ENCODE results near the gene POU2AF1. TPM values are rescaled to one million over a fixed set of nuclear protein-coding genes. Genes with fewer than 3 reads are reported as not detected.
"Not testable (repeated sequence)": the region's sequence is repeated elsewhere in the genome, so short reads cannot be mapped to it uniquely, and the experiment has no call there.

POU2AF1 gene
- total RNA-seq, 2 experiments from 2014 or later, result 3.6 to 4.5 TPM

GRCh38 chr11:111402411-111402810 lies 23.3 kb upstream of the POU2AF1 start:
- DNase-seq (no peak), ATAC-seq (no peak)
- H3K27ac Mint-ChIP-seq, result no peak overlapping the region
- no peak overlapping the region for H3K4me3 Mint-ChIP-seq
- TF ChIP-seq, protein P1, sequence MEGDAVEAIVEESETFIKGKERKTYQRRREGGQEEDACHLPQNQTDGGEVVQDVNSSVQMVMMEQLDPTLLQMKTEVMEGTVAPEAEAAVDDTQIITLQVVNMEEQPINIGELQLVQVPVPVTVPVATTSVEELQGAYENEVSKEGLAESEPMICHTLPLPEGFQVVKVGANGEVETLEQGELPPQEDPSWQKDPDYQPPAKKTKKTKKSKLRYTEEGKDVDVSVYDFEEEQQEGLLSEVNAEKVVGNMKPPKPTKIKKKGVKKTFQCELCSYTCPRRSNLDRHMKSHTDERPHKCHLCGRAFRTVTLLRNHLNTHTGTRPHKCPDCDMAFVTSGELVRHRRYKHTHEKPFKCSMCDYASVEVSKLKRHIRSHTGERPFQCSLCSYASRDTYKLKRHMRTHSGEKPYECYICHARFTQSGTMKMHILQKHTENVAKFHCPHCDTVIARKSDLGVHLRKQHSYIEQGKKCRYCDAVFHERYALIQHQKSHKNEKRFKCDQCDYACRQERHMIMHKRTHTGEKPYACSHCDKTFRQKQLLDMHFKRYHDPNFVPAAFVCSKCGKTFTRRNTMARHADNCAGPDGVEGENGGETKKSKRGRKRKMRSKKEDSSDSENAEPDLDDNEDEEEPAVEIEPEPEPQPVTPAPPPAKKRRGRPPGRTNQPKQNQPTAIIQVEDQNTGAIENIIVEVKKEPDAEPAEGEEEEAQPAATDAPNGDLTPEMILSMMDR (IDR thresholded peaks at IDR 0.05), result no peak
- peaks cover 16% of the 10 kb centered on the region for H3K4me1 Mint-ChIP-seq (ENCODE audit: low read depth)
- ChIA-PET POLR2A (no interaction called here), CTCF (interaction anchor here (2.6 kb wide), 1 partner anchor 21 kb away, joined by 7 read pairs; no protein-coding TSS in a partner anchor)
- intact Hi-C loops (cut with micrococcal nuclease), result no loop called here
- H3K36me3 Mint-ChIP-seq (ENCODE audit: low read depth), result no peaks in the 10 kb centered on the region
- H3K9me3 Mint-ChIP-seq, result peaks cover 5% of the 10 kb centered on the region
- H3K27me3 Mint-ChIP-seq, result no peaks in the 10 kb centered on the region

- intact Hi-C loops (cut with micrococcal nuclease); ATAC-seq; H3K36me3 Mint-ChIP-seq (ENCODE audit: low read depth); H3K27me3 Mint-ChIP-seq; H3K27ac Mint-ChIP-seq; POLR2A ChIA-PET; H3K4me3 Mint-ChIP-seq; H3K9me3 Mint-ChIP-seq; DNase-seq: not testable (repeated sequence)
- CTCF ChIA-PET, result interaction anchor here (2.6 kb wide), 1 partner anchor 21 kb away, joined by 7 read pairs; no protein-coding TSS in a partner anchor
- H3K4me1 Mint-ChIP-seq (ENCODE audit: low read depth), result peaks cover 16% of the 10 kb centered on the region
Observed at GRCh38 chr11:111401957-111402356, 22.9 kb upstream of the POU2AF1 start.

- no peaks in the 10 kb centered on the region for H3K36me3 Mint-ChIP-seq (ENCODE audit: low read depth)
- TF ChIP-seq, protein P1 (IDR thresholded peaks at IDR 0.05), result no peak
- no peak overlapping the region for H3K27ac Mint-ChIP-seq
- ChIA-PET POLR2A (no interaction called here), CTCF (no interaction called here)
- H3K9me3 Mint-ChIP-seq, result peaks cover 5% of the 10 kb centered on the region
- H3K4me3 Mint-ChIP-seq, result no peak overlapping the region
- peak; percentile 55 for ATAC-seq
- no peak for DNase-seq
- peaks cover 16% of the 10 kb centered on the region for H3K4me1 Mint-ChIP-seq (ENCODE audit: low read depth)
- intact Hi-C loops (cut with micrococcal nuclease), result no loop called here
- no peaks in the 10 kb centered on the region for H3K27me3 Mint-ChIP-seq
Observed at GRCh38 chr11:111400595-111400994, 21.5 kb upstream of the POU2AF1 start.

- intact Hi-C loops (cut with micrococcal nuclease), result no loop called here
- ChIA-PET POLR2A (interaction anchor here (1.0 kb wide), 1 partner anchor 9 kb away, joined by 3 read pairs; no protein-coding TSS in a partner anchor), CTCF (interaction anchor here (1.3 to 1.5 kb wide), 2 partner anchors 18 to 30 kb away, joined by 4 to 5 read pairs; no protein-coding TSS in a partner anchor)
- DNase-seq, result no peak
- TF ChIP-seq, protein P1 (IDR thresholded peaks at IDR 0.05), result no peak
- ATAC-seq, result peak; percentile 65
- Mint-ChIP-seq H3K27me3 (no peaks in the 10 kb centered on the region), H3K4me1 (ENCODE audit: low read depth) (peaks cover 19% of the 10 kb centered on the region), H3K27ac (peak overlapping the region; percentile 37), H3K36me3 (ENCODE audit: low read depth) (no peaks in the 10 kb centered on the region), H3K4me3 (no peak overlapping the region), H3K9me3 (peaks cover 4% of the 10 kb centered on the region)
Observed at GRCh38 chr11:111399187-111400031, 20.3 kb upstream of the POU2AF1 start.

DNA sequence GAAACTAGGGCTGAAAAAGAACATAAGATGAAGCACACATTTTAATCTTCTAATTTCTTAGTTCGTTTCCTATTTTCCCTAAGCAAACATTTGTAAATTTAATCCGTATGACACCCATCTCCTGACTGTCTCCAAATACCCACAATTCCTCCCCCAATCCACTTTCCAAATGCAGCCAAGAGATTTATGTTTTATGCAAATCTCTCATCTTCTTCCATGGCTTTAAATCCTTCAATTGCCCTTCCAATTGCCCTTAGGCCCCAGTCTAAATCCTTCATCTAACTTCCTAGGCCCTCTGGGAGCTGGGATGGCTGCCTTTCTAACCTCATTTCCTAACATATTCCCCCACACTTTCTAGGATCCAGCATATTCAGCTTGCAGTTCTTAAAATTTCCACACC lies 18.0 kb upstream of the POU2AF1 start:
- H3K9me3 Mint-ChIP-seq, result no peaks in the 10 kb centered on the region
- CTCF ChIA-PET, result interaction anchor here (1.4 kb wide), 1 partner anchor 32 kb away, joined by 4 read pairs; no protein-coding TSS in a partner anchor
- DNase-seq (no peak), ATAC-seq (no peak)
- H3K27ac Mint-ChIP-seq, result no peak overlapping the region
- POLR2A ChIA-PET, result no interaction called here
- no peaks in the 10 kb centered on the region for H3K27me3 Mint-ChIP-seq
- H3K4me3 Mint-ChIP-seq, result no peak overlapping the region
- peaks cover 24% of the 10 kb centered on the region for H3K4me1 Mint-ChIP-seq (ENCODE audit: low read depth)
- H3K36me3 Mint-ChIP-seq (ENCODE audit: low read depth), result no peaks in the 10 kb centered on the region
- intact Hi-C loops (cut with micrococcal nuclease), result no loop called here
- TF ChIP-seq, protein P1 (IDR thresholded peaks at IDR 0.05), result no peak

Data from activated CD8-positive, alpha-beta T cell treated with anti-CD3 and anti-CD28 coated beads for 36 hours (primary cell).